ENCODE measurements around the gene KCNQ2. TPM values are rescaled to one million over a fixed set of nuclear protein-coding genes. Genes with fewer than 3 reads are reported as not detected.

The KCNQ2 gene
- total RNA-seq, 1 donor from 2014 or later = 11.5 TPM

GRCh38 chr20:63504642-63505041 lies 32.2 kb upstream of the KCNQ2 start:
- Mint-ChIP-seq H3K4me1 (ENCODE audit: low read depth, unreplicated experiment) (no peaks in the 10 kb centered on the region), H3K27me3 (ENCODE audit: low read depth, unreplicated experiment) (peaks cover 27% of the 10 kb centered on the region), H3K9me3 (ENCODE audit: unreplicated experiment) (peaks cover 18% of the 10 kb centered on the region), H3K36me3 (ENCODE audit: low read depth, unreplicated experiment) (no peaks in the 10 kb centered on the region), H3K27ac (ENCODE audit: unreplicated experiment) (no peak overlapping the region), H3K4me3 (ENCODE audit: unreplicated experiment) (no peak overlapping the region)
- FAIRE-seq (no peak), DNase-seq (ENCODE audit: low read depth) (no peak)
- no peaks in the 10 kb centered on the region for H3K36me3 ChIP-seq (ENCODE audit: insufficient read depth, low read length)
- H3K4me3 ChIP-seq (ENCODE audit: insufficient read depth, low read depth, low read length) = no peak overlapping the region
- no peaks in the 10 kb centered on the region for H3K4me1 ChIP-seq (ENCODE audit: insufficient read depth, low read length)
- no peak overlapping the region for H3K9ac ChIP-seq (ENCODE audit: low read length)
- no peak overlapping the region for H2AFZ ChIP-seq (ENCODE audit: low read depth, low read length)
- no peaks in the 10 kb centered on the region for H3K79me2 ChIP-seq (ENCODE audit: insufficient read depth, low read length)
- H3K4me2 ChIP-seq (ENCODE audit: low read length) = no peak overlapping the region
- no peaks in the 10 kb centered on the region for H4K20me1 ChIP-seq (ENCODE audit: insufficient read depth, low read length)
- no peak for TF ChIP-seq CTCF (IDR thresholded peaks at IDR 0.05; ENCODE audit: insufficient read depth, low read depth, low read length)
- no peak for TF ChIP-seq EZH2 (IDR thresholded peaks at IDR 0.05; ENCODE audit: insufficient read depth, low read length)
- peaks cover 12% of the 10 kb centered on the region for H3K27me3 ChIP-seq (ENCODE audit: insufficient read depth, low read length)
- H3K27ac ChIP-seq (ENCODE audit: low read depth, low read length) = no peak overlapping the region
- peaks cover 16% of the 10 kb centered on the region for H3K9me3 ChIP-seq (ENCODE audit: insufficient read depth, low read depth, low read length)

- Histone ChIP-seq H3K36me3 (ENCODE audit: insufficient read depth, low read length) (no peaks in the 10 kb centered on the region), H3K9ac (ENCODE audit: low read length) (no peak overlapping the region), H3K4me3 (ENCODE audit: insufficient read depth, low read depth, low read length) (no peak overlapping the region), H3K4me1 (ENCODE audit: insufficient read depth, low read length) (no peaks in the 10 kb centered on the region), H3K79me2 (ENCODE audit: insufficient read depth, low read length) (no peaks in the 10 kb centered on the region), H4K20me1 (ENCODE audit: insufficient read depth, low read length) (no peaks in the 10 kb centered on the region), H3K9me3 (ENCODE audit: insufficient read depth, low read depth, low read length) (peaks cover 16% of the 10 kb centered on the region), H3K4me2 (ENCODE audit: low read length) (no peak overlapping the region), H3K27me3 (ENCODE audit: insufficient read depth, low read length) (peaks cover 12% of the 10 kb centered on the region), H2AFZ (ENCODE audit: low read depth, low read length) (no peak overlapping the region), H3K27ac (ENCODE audit: low read depth, low read length) (no peak overlapping the region)
- FAIRE-seq (no peak), DNase-seq (ENCODE audit: low read depth) (no peak)
- Mint-ChIP-seq H3K27me3 (ENCODE audit: low read depth, unreplicated experiment) (peaks cover 23% of the 10 kb centered on the region), H3K4me3 (ENCODE audit: unreplicated experiment) (no peak overlapping the region), H3K9me3 (ENCODE audit: unreplicated experiment) (peaks cover 16% of the 10 kb centered on the region), H3K27ac (ENCODE audit: unreplicated experiment) (no peak overlapping the region), H3K36me3 (ENCODE audit: low read depth, unreplicated experiment) (no peaks in the 10 kb centered on the region), H3K4me1 (ENCODE audit: low read depth, unreplicated experiment) (no peaks in the 10 kb centered on the region)
- TF ChIP-seq EZH2 (IDR thresholded peaks at IDR 0.05; ENCODE audit: insufficient read depth, low read length) (no peak), CTCF (IDR thresholded peaks at IDR 0.05; ENCODE audit: insufficient read depth, low read depth, low read length) (no peak)
These were observed 31.1 kb upstream of the KCNQ2 start for GRCh38 chr20:63503524-63503923.

- H3K27me3 Mint-ChIP-seq (ENCODE audit: low read depth, unreplicated experiment) = peaks cover 20% of the 10 kb centered on the region
- H3K36me3 Mint-ChIP-seq (ENCODE audit: low read depth, unreplicated experiment) = no peaks in the 10 kb centered on the region
- no peak overlapping the region for H2AFZ ChIP-seq (ENCODE audit: low read depth, low read length)
- H3K4me2 ChIP-seq (ENCODE audit: low read length) = no peak overlapping the region
- H3K4me3 Mint-ChIP-seq (ENCODE audit: unreplicated experiment) = no peak overlapping the region
- DNase-seq (ENCODE audit: low read depth) (no peak), FAIRE-seq (no peak)
- no peaks in the 10 kb centered on the region for H3K79me2 ChIP-seq (ENCODE audit: insufficient read depth, low read length)
- H3K4me1 Mint-ChIP-seq (ENCODE audit: low read depth, unreplicated experiment) = no peaks in the 10 kb centered on the region
- H4K20me1 ChIP-seq (ENCODE audit: insufficient read depth, low read length) = no peaks in the 10 kb centered on the region
- H3K27ac Mint-ChIP-seq (ENCODE audit: unreplicated experiment) = no peak overlapping the region
- no peaks in the 10 kb centered on the region for H3K36me3 ChIP-seq (ENCODE audit: insufficient read depth, low read length)
- TF ChIP-seq CTCF (IDR thresholded peaks at IDR 0.05; ENCODE audit: insufficient read depth, low read depth, low read length) = no peak
- TF ChIP-seq EZH2 (IDR thresholded peaks at IDR 0.05; ENCODE audit: insufficient read depth, low read length) = no peak
- H3K27me3 ChIP-seq (ENCODE audit: insufficient read depth, low read length) = peaks cover 14% of the 10 kb centered on the region
- H3K4me1 ChIP-seq (ENCODE audit: insufficient read depth, low read length) = no peaks in the 10 kb centered on the region
- H3K9me3 Mint-ChIP-seq (ENCODE audit: unreplicated experiment) = peaks cover 14% of the 10 kb centered on the region
- no peak overlapping the region for H3K4me3 ChIP-seq (ENCODE audit: insufficient read depth, low read depth, low read length)
- no peak overlapping the region for H3K9ac ChIP-seq (ENCODE audit: low read length)
- H3K27ac ChIP-seq (ENCODE audit: low read depth, low read length) = no peak overlapping the region
- peaks cover 16% of the 10 kb centered on the region for H3K9me3 ChIP-seq (ENCODE audit: insufficient read depth, low read depth, low read length)
These were observed 30.3 kb upstream of the KCNQ2 start for GRCh38 chr20:63502671-63503172.
